BJ (cell line): ENCODE measurements around the gene PRPSAP1. TPM values are rescaled to one million over a fixed set of nuclear protein-coding genes. Genes with fewer than 3 reads are reported as not detected.

Experiments used
- CTCF ChIA-PET: fragments of 350-600 bp; formaldehyde crosslinking; extraction: SDS; loops from one replicate; lab custom pipeline; 2021; ENCODE audit warnings: antibody characterized with exemption, inconsistent platforms; lab: Yijun Ruan, JAX
- POLR2A ChIA-PET: fragments of 300-600 bp; sonication (Branson Sonifier 250); formaldehyde crosslinking; extraction: SDS; loops from one replicate; lab custom pipeline; 2021; ENCODE audit warnings: antibody characterized with exemption; lab: Charles Lee
- DNase-seq: peaks from one replicate; pipeline ENCODE4 v3.0.0-alpha.2; 2011; ENCODE audit warnings: low read depth
- H3K27me3 ChIP-seq: 2 replicates; pipeline ENCODE4 v1.6.0; 2011; ENCODE audit warnings: low read length; ENCODE audit not compliant: control insufficient read depth, insufficient read depth
- H3K36me3 ChIP-seq: 2 replicates; pipeline ENCODE4 v1.5.1; 2011; ENCODE audit warnings: low read length; ENCODE audit not compliant: control insufficient read depth, insufficient read depth
- H3K4me3 ChIP-seq: 2 replicates; pipeline ENCODE4 v1.5.1; 2011; ENCODE audit warnings: low read depth, mild to moderate bottlenecking, control low read depth, low read length
- polyA plus RNA-seq: library from polyadenylated mRNA; depleted of rRNA; stranded (reverse); fragments of >200 nt; gene quantifications from 2 replicates; pipeline ENCODE4 v1.2.3, GENCODE V29; 2011
- TF ChIP-seq, protein P1 (sequence below): IDR thresholded peaks from 2 replicates; pipeline ENCODE4 v1.5.1; 2011; ENCODE audit warnings: low read depth, mild to moderate bottlenecking, control low read depth, inconsistent platforms, low read length, moderate library complexity; ENCODE audit not compliant: insufficient read depth

Gene PRPSAP1
- polyA plus RNA-seq, 1 experiment, result 72.8 TPM

DNA sequence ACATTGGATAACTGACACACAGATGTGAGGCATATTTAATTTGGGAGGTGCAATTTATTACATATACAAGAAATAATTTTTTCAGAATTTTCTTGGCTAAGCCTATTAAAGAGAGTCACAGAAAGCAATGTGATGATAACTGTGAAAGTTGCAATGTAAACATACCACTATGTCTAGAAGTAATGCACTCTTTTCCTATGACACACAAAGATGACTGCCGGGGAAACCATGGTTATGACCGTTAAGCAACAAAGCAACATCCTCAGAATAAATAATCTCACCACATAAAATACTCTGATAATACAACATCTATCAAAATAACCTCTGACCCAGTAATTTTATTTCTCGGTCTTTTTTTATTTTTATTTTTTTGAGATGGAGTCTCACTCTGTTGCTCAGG lies 35.1 kb downstream of the PRPSAP1 start:
- DNase-seq, result no peak
- H3K27me3 ChIP-seq, result no peaks in the 10 kb centered on the region
- POLR2A ChIA-PET, result no interaction called here
- CTCF ChIA-PET, result no interaction called here
- TF ChIP-seq, protein P1, sequence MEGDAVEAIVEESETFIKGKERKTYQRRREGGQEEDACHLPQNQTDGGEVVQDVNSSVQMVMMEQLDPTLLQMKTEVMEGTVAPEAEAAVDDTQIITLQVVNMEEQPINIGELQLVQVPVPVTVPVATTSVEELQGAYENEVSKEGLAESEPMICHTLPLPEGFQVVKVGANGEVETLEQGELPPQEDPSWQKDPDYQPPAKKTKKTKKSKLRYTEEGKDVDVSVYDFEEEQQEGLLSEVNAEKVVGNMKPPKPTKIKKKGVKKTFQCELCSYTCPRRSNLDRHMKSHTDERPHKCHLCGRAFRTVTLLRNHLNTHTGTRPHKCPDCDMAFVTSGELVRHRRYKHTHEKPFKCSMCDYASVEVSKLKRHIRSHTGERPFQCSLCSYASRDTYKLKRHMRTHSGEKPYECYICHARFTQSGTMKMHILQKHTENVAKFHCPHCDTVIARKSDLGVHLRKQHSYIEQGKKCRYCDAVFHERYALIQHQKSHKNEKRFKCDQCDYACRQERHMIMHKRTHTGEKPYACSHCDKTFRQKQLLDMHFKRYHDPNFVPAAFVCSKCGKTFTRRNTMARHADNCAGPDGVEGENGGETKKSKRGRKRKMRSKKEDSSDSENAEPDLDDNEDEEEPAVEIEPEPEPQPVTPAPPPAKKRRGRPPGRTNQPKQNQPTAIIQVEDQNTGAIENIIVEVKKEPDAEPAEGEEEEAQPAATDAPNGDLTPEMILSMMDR, result no peak
- H3K4me3 ChIP-seq, result no peak overlapping the region
- peaks cover 4% of the 10 kb centered on the region; the same call in 1 of the 2 replicates for H3K36me3 ChIP-seq

DNA sequence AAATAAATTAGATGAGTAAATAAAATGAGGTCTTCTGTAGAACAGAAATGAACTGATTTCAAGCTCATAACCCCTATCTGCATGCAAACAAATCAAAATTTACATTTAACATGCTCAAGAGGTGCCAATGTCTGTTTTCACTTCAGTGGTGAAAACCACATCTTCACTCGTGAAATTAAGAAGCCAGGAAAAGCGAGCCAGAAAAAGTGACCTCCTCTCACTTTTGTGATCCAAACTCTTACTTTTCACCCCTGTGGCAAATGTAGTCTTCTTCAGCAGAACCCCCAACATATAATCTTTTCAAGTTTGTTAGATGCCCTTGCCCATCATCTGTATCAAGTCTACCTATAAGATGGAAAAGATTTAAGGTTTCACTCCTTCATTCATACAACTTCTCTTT lies 36.2 kb downstream of the PRPSAP1 start:
- ChIA-PET POLR2A (no interaction called here), CTCF (interaction anchor here (1.1 kb wide), 1 partner anchor 80 kb away, joined by 5 read pairs; no protein-coding TSS in a partner anchor)
- H3K4me3 ChIP-seq, result no peak overlapping the region
- TF ChIP-seq, protein P1, result no peak
- H3K36me3 ChIP-seq, result peaks cover 7% of the 10 kb centered on the region; the same call in 1 of the 2 replicates
- H3K27me3 ChIP-seq, result no peaks in the 10 kb centered on the region
- no peak for DNase-seq

DNA sequence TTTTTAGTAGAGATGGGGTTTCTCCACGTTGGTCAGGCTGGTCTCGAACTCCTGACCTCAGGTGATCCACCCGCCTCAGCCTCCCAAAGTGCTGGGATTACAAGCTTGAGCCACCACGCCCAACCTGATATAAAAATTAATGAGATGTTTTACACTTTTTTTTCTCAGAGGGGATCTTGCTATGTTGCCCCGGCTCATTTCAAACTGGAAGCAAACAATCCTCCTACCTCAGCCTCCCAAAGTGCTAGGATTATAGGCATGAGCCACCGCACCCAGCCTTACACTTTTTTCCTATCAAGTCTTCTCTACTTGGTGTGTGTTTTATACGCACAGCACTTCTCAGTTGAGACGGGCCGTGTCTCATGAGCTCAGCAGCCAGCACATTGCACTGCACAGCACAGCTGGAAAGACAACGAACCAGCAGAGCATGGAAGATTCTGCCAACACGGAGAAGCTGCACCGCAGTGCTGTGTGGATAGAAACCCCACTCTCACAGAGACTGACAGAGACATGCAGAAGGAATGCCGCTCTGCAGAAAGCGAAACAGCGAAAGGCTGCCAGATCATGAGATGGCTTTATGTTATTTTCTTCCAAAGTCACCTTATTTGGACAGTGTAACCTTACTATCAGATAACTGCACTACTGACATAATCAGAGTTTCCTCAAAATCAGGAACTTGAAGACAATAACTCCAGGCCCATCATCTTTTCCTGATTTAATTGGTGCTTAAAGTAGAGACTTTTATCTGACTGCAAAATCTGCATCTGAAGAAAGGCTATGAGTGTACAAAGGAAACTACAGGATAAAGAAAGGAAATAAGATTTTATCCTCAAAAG lies 39.1 kb downstream of the PRPSAP1 start:
- H3K27me3 ChIP-seq, result no peaks in the 10 kb centered on the region
- peaks cover 8% of the 10 kb centered on the region; the same call in 1 of the 2 replicates for H3K36me3 ChIP-seq
- no peak for DNase-seq
- POLR2A ChIA-PET, result no interaction called here
- H3K4me3 ChIP-seq, result no peak overlapping the region
- CTCF ChIA-PET, result interaction anchor here (2.9 kb wide), 1 partner anchor 83 kb away, joined by 11 read pairs; no protein-coding TSS in a partner anchor
- TF ChIP-seq, protein P1, result no peak

DNA sequence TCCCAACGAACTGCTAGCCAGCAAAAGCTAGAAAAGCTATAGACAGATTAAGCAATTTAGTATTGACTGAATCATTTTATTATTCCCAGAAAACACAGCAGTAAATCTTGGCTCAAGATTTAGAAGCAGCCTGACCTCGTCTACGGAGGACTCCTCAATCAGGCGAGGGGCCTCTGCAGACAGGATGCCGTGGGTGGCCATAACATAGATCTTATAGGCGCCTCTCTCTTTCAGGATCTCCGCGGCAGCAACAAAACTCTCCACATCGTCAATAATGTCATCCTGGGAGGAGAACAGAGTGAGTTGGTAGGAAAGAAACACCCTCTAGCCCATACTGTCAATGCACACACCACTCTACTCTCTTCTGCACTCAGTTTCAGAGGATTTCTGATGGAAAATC lies 41.0 kb downstream of the PRPSAP1 start:
- ChIA-PET CTCF (interaction anchor here (0.6 to 1.1 kb wide), 3 partner anchors 71 to 83 kb away, joined by 3 to 4 read pairs (median 3); partner anchors contain the start of gene SPHK1), POLR2A (no interaction called here)
- TF ChIP-seq, protein P1, result no peak
- H3K4me3 ChIP-seq, result no peak overlapping the region
- DNase-seq, result no peak
- peaks cover 10% of the 10 kb centered on the region for H3K36me3 ChIP-seq
- H3K27me3 ChIP-seq, result no peaks in the 10 kb centered on the region

DNA sequence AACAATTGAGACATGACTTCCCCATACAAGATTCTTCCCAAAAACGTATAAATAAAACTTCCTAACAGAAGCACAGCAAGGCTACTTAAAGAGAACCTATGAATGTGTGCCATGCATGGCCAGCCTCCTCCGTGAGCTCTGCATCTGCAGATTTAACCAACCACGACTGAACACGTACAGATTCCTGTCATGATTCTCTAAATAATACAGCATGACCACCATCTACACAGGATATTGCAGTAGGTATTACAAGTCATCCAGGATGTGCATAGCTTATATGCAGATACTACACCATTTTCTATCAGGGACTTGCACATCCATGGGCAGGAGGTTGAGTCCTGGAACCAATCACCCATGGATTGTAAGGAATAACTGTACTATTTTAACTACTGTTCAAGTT lies 44.3 kb downstream of the PRPSAP1 start:
- Histone ChIP-seq H3K36me3 (peaks cover 15% of the 10 kb centered on the region), H3K27me3 (no peaks in the 10 kb centered on the region), H3K4me3 (no peak overlapping the region)
- ChIA-PET POLR2A (no interaction called here), CTCF (interaction anchor here (0.6 to 3.2 kb wide), 5 partner anchors 11 to 88 kb away, joined by 3 to 24 read pairs (median 14); partner anchors contain the start of gene SPHK1)
- no peak for DNase-seq
- TF ChIP-seq, protein P1, result no peak
